ENCODE results near the gene PSTPIP1. TPM values are rescaled to one million over a fixed set of nuclear protein-coding genes. Genes with fewer than 3 reads are reported as not detected.
A peak's percentile ranks its signal among the peaks of the same experiment; 100 is the strongest.

The PSTPIP1 gene
- total and polyA plus RNA-seq, 2 of the 4 experiments (the other 2 are of a cell fraction), result 0.36 to 1.1 TPM

- H3K14ac ChIP-seq (replicated peaks; ENCODE audit: low read depth, low read length), result no peak overlapping the region
- H3K4ac ChIP-seq (ENCODE audit: low read depth, low read length), result peak overlapping the region; percentile 96
- H2AK9ac ChIP-seq (replicated peaks; ENCODE audit: low read depth, low read length, poor library complexity), result peak overlapping the region; percentile 38
- peak overlapping the region; percentile 64 for H2AFZ ChIP-seq (replicated peaks; ENCODE audit: low read length, poor library complexity)
- no peak overlapping the region for H2BK5ac ChIP-seq (ENCODE audit: low read depth, low read length, poor library complexity, severe bottlenecking)
- no peaks in the 10 kb centered on the region; the same call in 1 of the 2 replicates for H3K27me3 ChIP-seq (ENCODE audit: control insufficient read depth, insufficient read depth, low read length)
- intact Hi-C loops (cut with micrococcal nuclease), result loop anchor here (1.0 to 2.0 kb wide), 2 partner anchors 83 to 520 kb away; no protein-coding TSS in a partner anchor
- 0 out of 2 replicates have a peak overlapping the region, but pooled peaks have one; percentile 78 for H2AK5ac ChIP-seq (ENCODE audit: low read depth, low read length)
- peak overlapping the region; percentile 84 for H2BK120ac ChIP-seq (ENCODE audit: low read depth, low read length)
- H3K4me2 ChIP-seq (ENCODE audit: low read depth, low read length), result no peak overlapping the region
- POLR2A ChIA-PET (ENCODE audit: unreplicated experiment), result no interaction called here
- CTCF ChIA-PET, result interaction anchor here (0.5 to 2.2 kb wide), 5 partner anchors 40 to 571 kb away, joined by 3 to 6 read pairs (median 3); no protein-coding TSS in a partner anchor
- DNase-seq (no peak), ATAC-seq (ENCODE audit: low read depth) (no peak)
- no peak overlapping the region for H3K4me3 ChIP-seq (ENCODE audit: insufficient read depth, low read depth, low read length)
- H3K23ac ChIP-seq (ENCODE audit: low read depth, low read length), result no peak overlapping the region
- no peak overlapping the region for H3K27ac ChIP-seq (ENCODE audit: insufficient read depth, low read length)
- no peaks in the 10 kb centered on the region for H3K9me3 ChIP-seq (ENCODE audit: control insufficient read depth, insufficient read depth, low read length)
- H3K9ac ChIP-seq (ENCODE audit: low read depth, low read length), result no peak overlapping the region
- H4K5ac ChIP-seq (ENCODE audit: low read depth, low read length), result no peak overlapping the region
- H4K8ac ChIP-seq (ENCODE audit: low read depth in 2 of 2, low read length in 2 of 2), result no peak overlapping the region
- dilution Hi-C loops (cut with HindIII; ENCODE audit: low sequenced_read_pairs, unreplicated experiment), result no loop called here
- in situ Hi-C loops (cut with MboI; ENCODE audit: low sequenced_read_pairs), result loop anchor here (10.0 kb wide), 1 partner anchor 521 kb away; no protein-coding TSS in a partner anchor
- no peak overlapping the region for H3K18ac ChIP-seq (ENCODE audit: low read depth, low read length)
- 100% methylated on average over 5 of the region's 20 CpGs; no CpG with 5 or more reads in 1 of the 2 experiments for WGBS, 2 experiments (ENCODE audit: extremely low coverage in 2 of 2, insufficient read length in 1 of 2)
- no TSS peak for BruUV-seq (replicated peaks)
- H3K9me1 ChIP-seq (ENCODE audit: insufficient read depth, low read length), result peaks cover 14% of the 10 kb centered on the region
- H3K56ac ChIP-seq (ENCODE audit: extremely low read depth, insufficient read depth, low read length), result no peak overlapping the region
- H3K4me1 ChIP-seq (ENCODE audit: control insufficient read depth, insufficient read depth, low read length), result peaks cover 12% of the 10 kb centered on the region
- no peaks in the 10 kb centered on the region for H4K20me1 ChIP-seq (ENCODE audit: insufficient read depth, low read length)
- no peaks in the 10 kb centered on the region for H3K36me3 ChIP-seq (ENCODE audit: control insufficient read depth, insufficient read depth, low read length)
- H2BK20ac ChIP-seq (ENCODE audit: low read depth, low read length), result peak overlapping the region; percentile 68
- H4K91ac ChIP-seq (ENCODE audit: insufficient read depth, low read depth, low read length), result peak overlapping the region; percentile 91
- H2BK15ac ChIP-seq (ENCODE audit: low read depth, low read length), result peak overlapping the region; percentile 89; the same call in 2 of the 3 replicates
- H3K79me1 ChIP-seq (ENCODE audit: low read depth in 1 of 2, low read length in 2 of 2), result no peaks in the 10 kb centered on the region
- TF ChIP-seq POLR2A (IDR thresholded peaks at IDR 0.05; ENCODE audit: low read depth, low read length) (no peak), MAFK (IDR thresholded peaks at IDR 0.05; ENCODE audit: low read depth, low read length) (no peak), MAZ (IDR thresholded peaks at IDR 0.05; ENCODE audit: borderline replicate concordance, low read depth, low read length) (no peak), MXI1 (IDR thresholded peaks at IDR 0.05; ENCODE audit: borderline replicate concordance, low read depth, low read length) (no peak), RFX5 (IDR thresholded peaks at IDR 0.05; ENCODE audit: low read depth, low read length) (no peak), CEBPB (IDR thresholded peaks at IDR 0.05; ENCODE audit: low read depth, low read length) (no peak), NFE2L2 (IDR thresholded peaks at IDR 0.05; ENCODE audit: low read depth, low read length) (no peak), CHD1 (IDR thresholded peaks at IDR 0.05; ENCODE audit: low read depth, low read length) (no peak), RCOR1 (IDR thresholded peaks at IDR 0.05; ENCODE audit: insufficient replicate concordance, low read length) (no peak), FOS (IDR thresholded peaks at IDR 0.05; ENCODE audit: low read depth, low read length) (no peak), SMC3 (IDR thresholded peaks at IDR 0.05; ENCODE audit: low read depth, low read length) (no peak), USF2 (IDR thresholded peaks at IDR 0.05; ENCODE audit: low read depth, low read length) (no peak), RAD21 (IDR thresholded peaks at IDR 0.05; ENCODE audit: low read length) (no peak)
- TF ChIP-seq, protein P1, sequence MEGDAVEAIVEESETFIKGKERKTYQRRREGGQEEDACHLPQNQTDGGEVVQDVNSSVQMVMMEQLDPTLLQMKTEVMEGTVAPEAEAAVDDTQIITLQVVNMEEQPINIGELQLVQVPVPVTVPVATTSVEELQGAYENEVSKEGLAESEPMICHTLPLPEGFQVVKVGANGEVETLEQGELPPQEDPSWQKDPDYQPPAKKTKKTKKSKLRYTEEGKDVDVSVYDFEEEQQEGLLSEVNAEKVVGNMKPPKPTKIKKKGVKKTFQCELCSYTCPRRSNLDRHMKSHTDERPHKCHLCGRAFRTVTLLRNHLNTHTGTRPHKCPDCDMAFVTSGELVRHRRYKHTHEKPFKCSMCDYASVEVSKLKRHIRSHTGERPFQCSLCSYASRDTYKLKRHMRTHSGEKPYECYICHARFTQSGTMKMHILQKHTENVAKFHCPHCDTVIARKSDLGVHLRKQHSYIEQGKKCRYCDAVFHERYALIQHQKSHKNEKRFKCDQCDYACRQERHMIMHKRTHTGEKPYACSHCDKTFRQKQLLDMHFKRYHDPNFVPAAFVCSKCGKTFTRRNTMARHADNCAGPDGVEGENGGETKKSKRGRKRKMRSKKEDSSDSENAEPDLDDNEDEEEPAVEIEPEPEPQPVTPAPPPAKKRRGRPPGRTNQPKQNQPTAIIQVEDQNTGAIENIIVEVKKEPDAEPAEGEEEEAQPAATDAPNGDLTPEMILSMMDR (conservative IDR thresholded peaks at IDR 0.05; ENCODE audit: low read depth, low read length), result no peak
- TF ChIP-seq, protein P2, sequence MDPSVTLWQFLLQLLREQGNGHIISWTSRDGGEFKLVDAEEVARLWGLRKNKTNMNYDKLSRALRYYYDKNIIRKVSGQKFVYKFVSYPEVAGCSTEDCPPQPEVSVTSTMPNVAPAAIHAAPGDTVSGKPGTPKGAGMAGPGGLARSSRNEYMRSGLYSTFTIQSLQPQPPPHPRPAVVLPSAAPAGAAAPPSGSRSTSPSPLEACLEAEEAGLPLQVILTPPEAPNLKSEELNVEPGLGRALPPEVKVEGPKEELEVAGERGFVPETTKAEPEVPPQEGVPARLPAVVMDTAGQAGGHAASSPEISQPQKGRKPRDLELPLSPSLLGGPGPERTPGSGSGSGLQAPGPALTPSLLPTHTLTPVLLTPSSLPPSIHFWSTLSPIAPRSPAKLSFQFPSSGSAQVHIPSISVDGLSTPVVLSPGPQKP (IDR thresholded peaks at IDR 0.05; ENCODE audit: borderline replicate concordance, low read depth, low read length), result no peak
Measured at GRCh38 chr15:77023576-77024272, 28.8 kb downstream of the PSTPIP1 start.
